ENCODE measurements around the gene XDH. TPM values are rescaled to one million over a fixed set of nuclear protein-coding genes. Genes with fewer than 3 reads are reported as not detected.

Gene XDH
- total and polyA plus RNA-seq, 8 donors: 0.05 to 2.1 (median 0.25) TPM

- Histone ChIP-seq H3K27me3 (no peaks in the 10 kb centered on the region), H3K4me3 (no peak overlapping the region), H3K4me1 (no peaks in the 10 kb centered on the region), H3K36me3 (no peaks in the 10 kb centered on the region), H3K27ac (no peak overlapping the region), H3K9me3 (no peaks in the 10 kb centered on the region)
- ATAC-seq (no peak), DNase-seq (no peak)
- no peak for TF ChIP-seq CTCF (IDR thresholded peaks at IDR 0.05)
- intact Hi-C loops (cut with DNase I): no loop called here
Measured at GRCh38 chr2:31378389-31378788, 36.2 kb downstream of the XDH start.

DNA sequence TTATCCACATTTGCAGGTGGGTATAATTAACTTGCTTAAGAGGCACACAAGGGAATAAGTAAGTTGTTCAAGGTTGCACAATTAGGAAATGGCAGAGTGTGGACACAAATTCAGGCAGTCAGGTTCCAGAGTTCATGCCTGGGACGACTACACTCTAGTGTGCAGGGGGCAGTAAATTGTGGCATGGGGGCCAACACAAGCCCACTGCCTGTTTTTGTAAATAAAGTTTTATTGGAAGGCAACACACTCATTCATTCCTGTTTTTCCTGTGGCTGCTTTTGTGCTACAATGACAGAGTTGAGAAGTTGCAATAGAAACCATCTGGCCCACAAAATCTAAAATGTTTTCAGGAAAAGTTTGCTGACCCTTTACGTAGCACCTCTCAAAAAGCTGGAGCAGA is 41.4 kb downstream of the XDH start:
- H3K4me1 ChIP-seq: no peaks in the 10 kb centered on the region
- no peaks in the 10 kb centered on the region for H3K27me3 ChIP-seq
- intact Hi-C loops (cut with DNase I): no loop called here
- no peaks in the 10 kb centered on the region for H3K9me3 ChIP-seq
- no peak for TF ChIP-seq CTCF (IDR thresholded peaks at IDR 0.05)
- H3K4me3 ChIP-seq: no peak overlapping the region
- DNase-seq (no peak), ATAC-seq (no peak)
- no peak overlapping the region for H3K27ac ChIP-seq
- no peaks in the 10 kb centered on the region for H3K36me3 ChIP-seq

GRCh38 chr2:31372097-31372496 is 42.4 kb downstream of the XDH start:
- Histone ChIP-seq H3K36me3 (no peaks in the 10 kb centered on the region), H3K27me3 (no peaks in the 10 kb centered on the region), H3K4me1 (no peaks in the 10 kb centered on the region), H3K27ac (no peak overlapping the region), H3K9me3 (no peaks in the 10 kb centered on the region), H3K4me3 (no peak overlapping the region)
- no peak for DNase-seq
- intact Hi-C loops (cut with DNase I): no loop called here
- ATAC-seq: no peak
- no peak for TF ChIP-seq CTCF (IDR thresholded peaks at IDR 0.05)

DNA sequence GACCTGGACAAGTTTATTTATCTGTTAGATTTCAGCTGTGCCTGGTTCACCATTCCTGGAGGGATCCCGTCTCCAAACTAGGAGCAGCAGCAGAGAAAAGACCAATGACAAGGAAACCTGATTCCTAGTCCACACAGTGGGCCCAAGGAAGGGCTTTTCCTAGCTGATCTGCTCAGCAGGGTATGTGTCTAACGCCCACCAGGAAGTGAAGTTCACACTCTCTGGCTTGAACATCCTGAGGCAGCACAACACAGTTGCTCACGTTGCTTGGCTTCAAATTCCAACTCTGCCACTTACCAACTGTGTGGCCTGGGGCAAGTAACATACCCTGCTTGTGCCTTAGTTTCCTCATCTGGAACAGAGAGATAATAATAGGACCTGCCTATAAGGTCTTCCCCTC is 42.9 kb downstream of the XDH start:
- intact Hi-C loops (cut with DNase I): no loop called here
- no peaks in the 10 kb centered on the region for H3K27me3 ChIP-seq
- no peak for ATAC-seq
- H3K27ac ChIP-seq: no peak overlapping the region
- TF ChIP-seq CTCF (IDR thresholded peaks at IDR 0.05): no peak
- H3K4me3 ChIP-seq: no peak overlapping the region
- no peaks in the 10 kb centered on the region for H3K9me3 ChIP-seq
- no peaks in the 10 kb centered on the region for H3K36me3 ChIP-seq
- no peak for DNase-seq
- no peaks in the 10 kb centered on the region for H3K4me1 ChIP-seq

DNA sequence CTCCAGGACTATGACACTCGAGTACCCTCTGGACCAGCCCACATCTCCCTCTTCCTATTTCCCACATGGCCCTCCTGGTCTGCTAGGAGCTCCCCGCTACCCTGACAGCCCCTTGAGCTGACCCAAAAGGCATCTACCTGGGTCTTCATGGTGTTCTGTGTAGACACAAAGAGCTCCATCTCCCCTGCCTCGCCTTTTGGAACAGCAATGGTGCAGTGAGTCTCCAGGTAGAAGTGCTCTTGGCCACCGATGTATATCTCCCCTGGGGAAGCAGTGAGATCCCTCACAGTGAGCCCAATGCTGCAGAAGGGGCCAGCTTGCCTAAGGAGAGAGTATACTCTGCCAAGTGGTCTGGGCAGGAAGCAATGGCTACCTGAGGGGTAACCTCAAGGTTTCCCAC is 47.8 kb downstream of the XDH start:
- H3K4me1 ChIP-seq: no peaks in the 10 kb centered on the region
- DNase-seq (no peak), ATAC-seq (no peak)
- H3K9me3 ChIP-seq: no peaks in the 10 kb centered on the region
- no peak for TF ChIP-seq CTCF (IDR thresholded peaks at IDR 0.05)
- no peaks in the 10 kb centered on the region for H3K27me3 ChIP-seq
- H3K4me3 ChIP-seq: no peak overlapping the region
- H3K36me3 ChIP-seq: no peaks in the 10 kb centered on the region
- no peak overlapping the region for H3K27ac ChIP-seq
- intact Hi-C loops (cut with DNase I): no loop called here

All from left lung (tissue), 10 donors.